Esophagus squamous epithelium (tissue), 5 donors: ENCODE data around the gene ARHGEF28. TPM values are rescaled to one million over a fixed set of nuclear protein-coding genes. Genes with fewer than 3 reads are reported as not detected.

ENCODE experiments used
- DNase-seq: peaks from one replicate; lab custom pipeline; 2025; lab: John Stamatoyannopoulos, UW
- H3K27ac ChIP-seq, 4 donors: fragments of 200-600 bp; sonication (generic); one replicate each; pipeline ENCODE4 v1.5.1; 2016 to 2019; ENCODE audit warnings: mild to moderate bottlenecking in 1 of 4
- H3K27me3 ChIP-seq, 4 donors: fragments of 200-600 bp; sonication (generic); 1 replicate in 3 of 4; 2 replicates in 1 of 4; pipeline versions ENCODE4 v1.5.1 to v1.6.0; 2017 to 2021; ENCODE audit warnings: antibody characterized with exemption in 1 of 4
- H3K36me3 ChIP-seq, 3 donors: fragments of 200-600 bp; sonication (generic); one replicate each; pipeline ENCODE4 v1.5.1; 2016 to 2019
- H3K4me1 ChIP-seq, 3 donors: fragments of 200-600 bp; sonication (generic); one replicate each; pipeline ENCODE4 v1.5.1; 2017 to 2019
- H3K4me3 ChIP-seq, 4 donors: fragments of 200-600 bp; sonication (generic); 1 replicate in 3 of 4; 2 replicates in 1 of 4; pipeline ENCODE4 v1.5.1; 2016 to 2019; ENCODE audit warnings: mild to moderate bottlenecking in 2 of 4, moderate library complexity in 1 of 4
- H3K9me3 ChIP-seq, 3 donors: fragments of 200-600 bp; sonication (generic); one replicate each; pipeline ENCODE4 v1.5.1; 2016 to 2019
- POLR2A ChIP-seq, 4 donors: fragments of 450-650 bp; IDR thresholded peaks; one replicate each; pipeline ENCODE4 v1.6.1; 2017; ENCODE audit warnings: antibody characterized with exemption in 4 of 4, mild to moderate bottlenecking in 4 of 4, moderate library complexity in 3 of 4
- WGBS, 2 donors: methylation state at CpG; one replicate each; pipeline ENCODE4 v1.1.5; 2018; 5-methylcytosine and 5-hydroxymethylcytosine counted together
- intact Hi-C: fragments of 100-400 bp; cut with DNase I; formaldehyde crosslinking; loops from one replicate; pipeline ENCODE4 v1.15.0; 2022
- total RNA-seq, 4 donors: library from RNA; depleted of rRNA; stranded (reverse); fragments of >200 nt; gene quantifications; one replicate each; pipeline ENCODE4 v1.1.0, GENCODE V29; 2016
- TF ChIP-seq, protein P1 (sequence below), 6 experiments: fragments of 450-650 bp in 4 of 6; fragments of 200-600 bp in 2 of 6; sonication (generic) in 2 of 6; IDR thresholded peaks; one replicate each; pipeline ENCODE4 v1.5.1; 2016 to 2019; ENCODE audit warnings: antibody characterized with exemption in 6 of 6, mild to moderate bottlenecking in 4 of 6, moderate library complexity in 4 of 6
- donor health status: DM: yes; HTN: yes; CAD: no.

ARHGEF28 gene
- total RNA-seq, 4 donors from 2014 or later: 9.2 to 34.3 (median 12.7) TPM

DNA sequence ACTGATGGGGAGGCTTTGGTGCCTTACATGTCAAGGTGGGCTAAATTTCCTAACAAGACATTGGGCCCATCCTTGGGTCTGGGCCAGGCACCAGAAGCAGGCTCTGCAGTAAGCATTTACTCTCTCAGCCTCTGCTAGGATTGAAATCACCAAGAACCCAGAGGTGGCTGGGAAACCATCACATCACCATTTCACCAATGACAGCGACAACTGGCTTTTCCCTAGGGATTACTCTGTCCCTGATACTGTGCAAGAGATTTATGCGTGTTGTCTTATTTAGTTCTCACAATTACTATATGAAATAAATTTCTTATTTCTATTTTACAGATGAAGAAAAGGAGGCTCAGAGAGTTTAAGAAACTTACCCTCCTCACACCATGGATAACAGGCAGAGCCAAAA, 342.2 kb downstream of the ARHGEF28 start:
- Histone ChIP-seq H3K4me1 (no peaks in the 10 kb centered on the region), H3K27ac (no peak overlapping the region), H3K36me3 (no peaks in the 10 kb centered on the region), H3K27me3 (no peaks in the 10 kb centered on the region), H3K4me3 (no peak overlapping the region), H3K9me3 (no peaks in the 10 kb centered on the region)
- no peak for DNase-seq
- 87 to 95% methylated on average over 2 of the region's 2 CpGs for WGBS, 2 donors
- TF ChIP-seq, protein P1, sequence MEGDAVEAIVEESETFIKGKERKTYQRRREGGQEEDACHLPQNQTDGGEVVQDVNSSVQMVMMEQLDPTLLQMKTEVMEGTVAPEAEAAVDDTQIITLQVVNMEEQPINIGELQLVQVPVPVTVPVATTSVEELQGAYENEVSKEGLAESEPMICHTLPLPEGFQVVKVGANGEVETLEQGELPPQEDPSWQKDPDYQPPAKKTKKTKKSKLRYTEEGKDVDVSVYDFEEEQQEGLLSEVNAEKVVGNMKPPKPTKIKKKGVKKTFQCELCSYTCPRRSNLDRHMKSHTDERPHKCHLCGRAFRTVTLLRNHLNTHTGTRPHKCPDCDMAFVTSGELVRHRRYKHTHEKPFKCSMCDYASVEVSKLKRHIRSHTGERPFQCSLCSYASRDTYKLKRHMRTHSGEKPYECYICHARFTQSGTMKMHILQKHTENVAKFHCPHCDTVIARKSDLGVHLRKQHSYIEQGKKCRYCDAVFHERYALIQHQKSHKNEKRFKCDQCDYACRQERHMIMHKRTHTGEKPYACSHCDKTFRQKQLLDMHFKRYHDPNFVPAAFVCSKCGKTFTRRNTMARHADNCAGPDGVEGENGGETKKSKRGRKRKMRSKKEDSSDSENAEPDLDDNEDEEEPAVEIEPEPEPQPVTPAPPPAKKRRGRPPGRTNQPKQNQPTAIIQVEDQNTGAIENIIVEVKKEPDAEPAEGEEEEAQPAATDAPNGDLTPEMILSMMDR (IDR thresholded peaks at IDR 0.05): no peak
- no peak for TF ChIP-seq POLR2A (IDR thresholded peaks at IDR 0.05)
- intact Hi-C loops: no loop called here

DNA sequence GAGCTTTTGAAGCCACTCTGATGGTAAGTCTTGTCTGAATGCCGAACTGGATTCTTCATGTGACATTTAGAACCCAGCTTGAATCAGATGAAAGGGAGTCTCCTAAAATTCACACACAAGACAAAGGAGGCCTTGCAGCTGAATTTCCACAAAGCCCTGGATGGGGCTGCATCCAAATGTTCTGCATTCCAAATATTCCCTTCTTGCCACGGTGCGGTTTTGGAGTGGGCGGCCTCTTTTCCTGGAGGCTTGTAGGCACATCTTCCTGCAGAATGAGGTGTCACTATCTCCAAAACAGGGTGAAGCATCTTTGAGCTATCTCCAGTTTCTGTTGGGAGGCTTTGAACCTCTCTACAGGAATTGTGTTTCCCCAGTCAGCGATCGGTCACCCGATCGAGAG, 342.7 kb downstream of the ARHGEF28 start:
- intact Hi-C loops: no loop called here
- TF ChIP-seq POLR2A (IDR thresholded peaks at IDR 0.05): no peak
- TF ChIP-seq, protein P1 (IDR thresholded peaks at IDR 0.05): no peak
- DNase-seq: no peak
- Histone ChIP-seq H3K4me1 (no peaks in the 10 kb centered on the region), H3K4me3 (no peak overlapping the region), H3K9me3 (no peaks in the 10 kb centered on the region), H3K36me3 (no peaks in the 10 kb centered on the region), H3K27me3 (no peaks in the 10 kb centered on the region), H3K27ac (no peak overlapping the region)
- 57% methylated on average over 8 of the region's 8 CpGs; no CpG with 5 or more reads in 1 of the 2 donors for WGBS, 2 donors

GRCh38 chr5:73969195-73970036, 343.4 kb downstream of the ARHGEF28 start:
- no peak overlapping the region for H3K27ac ChIP-seq
- no peaks in the 10 kb centered on the region for H3K9me3 ChIP-seq
- no peaks in the 10 kb centered on the region for H3K4me1 ChIP-seq
- no peaks in the 10 kb centered on the region for H3K36me3 ChIP-seq
- DNase-seq: no peak
- WGBS, 2 donors: 32 to 37% methylated on average over 5 of the region's 5 CpGs
- H3K4me3 ChIP-seq: no peak overlapping the region
- intact Hi-C loops: no loop called here
- H3K27me3 ChIP-seq: no peaks in the 10 kb centered on the region
- TF ChIP-seq, protein P1 (IDR thresholded peaks at IDR 0.05): no peak
- no peak for TF ChIP-seq POLR2A (IDR thresholded peaks at IDR 0.05)

- H3K27ac ChIP-seq: no peak overlapping the region
- intact Hi-C loops: no loop called here
These were observed 345.3 kb downstream of the ARHGEF28 start for GRCh38 chr5:73971326-73971725.

GRCh38 chr5:73973135-73973534, 347.1 kb downstream of the ARHGEF28 start:
- H3K27me3 ChIP-seq: no peaks in the 10 kb centered on the region
- H3K9me3 ChIP-seq: no peaks in the 10 kb centered on the region
- no peaks in the 10 kb centered on the region for H3K36me3 ChIP-seq
- DNase-seq: no peak
- H3K4me3 ChIP-seq: no peak overlapping the region
- TF ChIP-seq, protein P1 (IDR thresholded peaks at IDR 0.05): no peak
- TF ChIP-seq POLR2A (IDR thresholded peaks at IDR 0.05): no peak
- 77 to 96% methylated on average over 3 of the region's 3 CpGs for WGBS, 2 donors
- H3K4me1 ChIP-seq: no peaks in the 10 kb centered on the region
- H3K27ac ChIP-seq: no peak overlapping the region
- intact Hi-C loops: no loop called here

More at GRCh38 chr5:73971326-73971725, 345.3 kb downstream of the ARHGEF28 start:
- Histone ChIP-seq H3K9me3 (no peaks in the 10 kb centered on the region), H3K36me3 (no peaks in the 10 kb centered on the region), H3K4me3 (no peak overlapping the region), H3K4me1 (no peaks in the 10 kb centered on the region), H3K27me3 (no peaks in the 10 kb centered on the region)
- 74 to 82% methylated on average over 3 to 4 of the region's 4 CpGs for WGBS, 2 donors
- TF ChIP-seq POLR2A (IDR thresholded peaks at IDR 0.05): no peak
- TF ChIP-seq, protein P1 (IDR thresholded peaks at IDR 0.05): no peak
- DNase-seq: no peak
